Liver (tissue), 3 donors: Measurements from ENCODE around the gene VIM.

Experiments used
- ATF3 ChIP-seq: IDR thresholded peaks from 2 replicates; pipeline ENCODE4 v1.6.1; 2016; ENCODE audit warnings: antibody characterized with exemption
- CTCF ChIP-seq: fragments of 150-350 bp; IDR thresholded peaks from 2 replicates; pipeline ENCODE4 v1.5.1; 2017; ENCODE audit warnings: improper control_type of control experiment, low read depth, low read length; ENCODE audit not compliant: missing input control
- EGR1 ChIP-seq, 2 donors: IDR thresholded peaks; 2 replicates each; pipeline ENCODE4 v1.6.1; 2016 to 2018; ENCODE audit warnings: antibody characterized with exemption in 2 of 2, low read depth in 2 of 2
- FOXA1 ChIP-seq: IDR thresholded peaks from 2 replicates; pipeline ENCODE4 v1.6.1; 2016; ENCODE audit warnings: antibody characterized with exemption
- JUND ChIP-seq, 2 donors: IDR thresholded peaks; 2 replicates each; pipeline ENCODE4 v1.6.1; 2016; ENCODE audit warnings: antibody characterized with exemption in 2 of 2
- RAD21 ChIP-seq, 2 donors: IDR thresholded peaks; 2 replicates each; pipeline ENCODE4 v1.6.1; 2016; ENCODE audit warnings: antibody characterized with exemption in 2 of 2, mild to moderate bottlenecking in 2 of 2
- RXRA ChIP-seq, 2 donors: IDR thresholded peaks; 2 replicates each; pipeline ENCODE4 v1.6.1; 2017 to 2018; ENCODE audit warnings: antibody characterized with exemption in 2 of 2, mild to moderate bottlenecking in 1 of 2
- TAF1 ChIP-seq: conservative IDR thresholded peaks from 2 replicates; pipeline ENCODE4 v1.6.1; 2016; ENCODE audit warnings: antibody characterized with exemption, mild to moderate bottlenecking
- YY1 ChIP-seq: IDR thresholded peaks from 2 replicates; pipeline ENCODE4 v1.6.1; 2016; ENCODE audit warnings: antibody characterized with exemption, mild to moderate bottlenecking
- ZBTB33 ChIP-seq: IDR thresholded peaks from 2 replicates; pipeline ENCODE4 v1.6.1; 2016; ENCODE audit warnings: antibody characterized with exemption
- TF ChIP-seq, protein P1 (sequence below): IDR thresholded peaks from 2 replicates; pipeline ENCODE4 v1.6.1; 2016; ENCODE audit warnings: antibody characterized with exemption
- TF ChIP-seq, protein P2 (sequence below): IDR thresholded peaks from 2 replicates; pipeline ENCODE4 v1.6.1; 2016; ENCODE audit warnings: antibody characterized with exemption, mild to moderate bottlenecking
- donor health status: healthy.
- donor health status: healthy.

- no peak for TF ChIP-seq CTCF
- TF ChIP-seq, protein P1, sequence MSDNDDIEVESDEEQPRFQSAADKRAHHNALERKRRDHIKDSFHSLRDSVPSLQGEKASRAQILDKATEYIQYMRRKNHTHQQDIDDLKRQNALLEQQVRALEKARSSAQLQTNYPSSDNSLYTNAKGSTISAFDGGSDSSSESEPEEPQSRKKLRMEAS: no peak
- TF ChIP-seq, protein P2, sequence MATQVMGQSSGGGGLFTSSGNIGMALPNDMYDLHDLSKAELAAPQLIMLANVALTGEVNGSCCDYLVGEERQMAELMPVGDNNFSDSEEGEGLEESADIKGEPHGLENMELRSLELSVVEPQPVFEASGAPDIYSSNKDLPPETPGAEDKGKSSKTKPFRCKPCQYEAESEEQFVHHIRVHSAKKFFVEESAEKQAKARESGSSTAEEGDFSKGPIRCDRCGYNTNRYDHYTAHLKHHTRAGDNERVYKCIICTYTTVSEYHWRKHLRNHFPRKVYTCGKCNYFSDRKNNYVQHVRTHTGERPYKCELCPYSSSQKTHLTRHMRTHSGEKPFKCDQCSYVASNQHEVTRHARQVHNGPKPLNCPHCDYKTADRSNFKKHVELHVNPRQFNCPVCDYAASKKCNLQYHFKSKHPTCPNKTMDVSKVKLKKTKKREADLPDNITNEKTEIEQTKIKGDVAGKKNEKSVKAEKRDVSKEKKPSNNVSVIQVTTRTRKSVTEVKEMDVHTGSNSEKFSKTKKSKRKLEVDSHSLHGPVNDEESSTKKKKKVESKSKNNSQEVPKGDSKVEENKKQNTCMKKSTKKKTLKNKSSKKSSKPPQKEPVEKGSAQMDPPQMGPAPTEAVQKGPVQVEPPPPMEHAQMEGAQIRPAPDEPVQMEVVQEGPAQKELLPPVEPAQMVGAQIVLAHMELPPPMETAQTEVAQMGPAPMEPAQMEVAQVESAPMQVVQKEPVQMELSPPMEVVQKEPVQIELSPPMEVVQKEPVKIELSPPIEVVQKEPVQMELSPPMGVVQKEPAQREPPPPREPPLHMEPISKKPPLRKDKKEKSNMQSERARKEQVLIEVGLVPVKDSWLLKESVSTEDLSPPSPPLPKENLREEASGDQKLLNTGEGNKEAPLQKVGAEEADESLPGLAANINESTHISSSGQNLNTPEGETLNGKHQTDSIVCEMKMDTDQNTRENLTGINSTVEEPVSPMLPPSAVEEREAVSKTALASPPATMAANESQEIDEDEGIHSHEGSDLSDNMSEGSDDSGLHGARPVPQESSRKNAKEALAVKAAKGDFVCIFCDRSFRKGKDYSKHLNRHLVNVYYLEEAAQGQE: no peak
- TF ChIP-seq RAD21 (IDR thresholded peaks at IDR 0.05): no peak
- TF ChIP-seq TAF1: no peak
- TF ChIP-seq EGR1 (IDR thresholded peaks at IDR 0.05; ENCODE audit: low read depth in 2 of 2): no peak
- no peak for TF ChIP-seq YY1
- TF ChIP-seq FOXA1: no peak
- TF ChIP-seq ATF3: no peak
- no peak for TF ChIP-seq ZBTB33
- TF ChIP-seq JUND (IDR thresholded peaks at IDR 0.05): no peak
- TF ChIP-seq RXRA (IDR thresholded peaks at IDR 0.05): no peak
These were observed 37.4 kb downstream of the VIM start for GRCh38 chr10:17265468-17265867.
